GM23248 (cell line): ENCODE data around the gene TGM1. TPM values are rescaled to one million over a fixed set of nuclear protein-coding genes. Genes with fewer than 3 reads are reported as not detected.

ENCODE experiments used
- DNase-seq: peaks from one replicate; pipeline ENCODE4 v3.0.0-alpha.2; 2015
- H2AFZ ChIP-seq: fragments of 200-600 bp; sonication (generic); 2 replicates; pipeline ENCODE4 v1.6.1; 2016; ENCODE audit warnings: antibody characterized with exemption
- H3F3A ChIP-seq: fragments of 200-600 bp; sonication (generic); 2 replicates; pipeline ENCODE4 v1.6.1; 2016; ENCODE audit warnings: mild to moderate bottlenecking, antibody characterized with exemption, mixed run types; ENCODE audit not compliant: insufficient read depth
- H3K27ac ChIP-seq: fragments of 200-600 bp; sonication (generic); 2 replicates; pipeline ENCODE4 v1.5.1; 2016; ENCODE audit warnings: mild to moderate bottlenecking
- H3K27me3 ChIP-seq: fragments of 200-600 bp; sonication (generic); replicated peaks from 2 replicates; pipeline ENCODE4 v1.6.1; 2016; ENCODE audit warnings: mild to moderate bottlenecking; ENCODE audit not compliant: insufficient read depth
- H3K36me3 ChIP-seq: fragments of 200-600 bp; sonication (generic); 2 replicates; pipeline ENCODE4 v1.6.1; 2016; ENCODE audit warnings: low read depth, mild to moderate bottlenecking
- H3K4me1 ChIP-seq: fragments of 200-600 bp; sonication (generic); 2 replicates; pipeline ENCODE4 v1.6.1; 2016; ENCODE audit warnings: mild to moderate bottlenecking; ENCODE audit not compliant: insufficient read depth
- H3K4me2 ChIP-seq: fragments of 200-600 bp; sonication (generic); one replicate; pipeline ENCODE4 v1.6.1; 2016; ENCODE audit warnings: mild to moderate bottlenecking; ENCODE audit not compliant: unreplicated experiment
- H3K4me3 ChIP-seq: fragments of 200-600 bp; sonication (generic); 2 replicates; pipeline ENCODE4 v1.5.1; 2016; ENCODE audit warnings: mild to moderate bottlenecking
- H3K79me2 ChIP-seq: fragments of 200-600 bp; sonication (generic); 2 replicates; pipeline ENCODE4 v1.6.1; 2016; ENCODE audit warnings: mild to moderate bottlenecking; ENCODE audit not compliant: insufficient read depth
- H3K9ac ChIP-seq: fragments of 200-600 bp; sonication (generic); 2 replicates; pipeline ENCODE4 v1.6.1; 2016; ENCODE audit warnings: mild to moderate bottlenecking
- H3K9me2 ChIP-seq: fragments of 200-600 bp; sonication (generic); 2 replicates; pipeline ENCODE4 v1.6.1; 2016; ENCODE audit warnings: mixed run types, mild to moderate bottlenecking, moderate library complexity; ENCODE audit not compliant: insufficient read depth
- H3K9me3 ChIP-seq: fragments of 200-600 bp; sonication (generic); one replicate; pipeline ENCODE4 v1.6.1; 2017; ENCODE audit warnings: low read depth
- H4K20me1 ChIP-seq: fragments of 200-600 bp; sonication (generic); 2 replicates; pipeline ENCODE4 v1.6.0; 2016; ENCODE audit not compliant: insufficient read depth
- EZH2 ChIP-seq: fragments of 200-600 bp; sonication (generic); IDR thresholded peaks from 2 replicates; pipeline ENCODE4 v1.6.1; 2018; ENCODE audit warnings: antibody characterized with exemption, mild to moderate bottlenecking; ENCODE audit not compliant: insufficient read depth, poor library complexity, severe bottlenecking
- EZH2phosphoT487 ChIP-seq: fragments of 200-600 bp; sonication (generic); IDR thresholded peaks from 2 replicates; pipeline ENCODE4 v1.6.1; 2018; ENCODE audit warnings: antibody characterized with exemption, moderate library complexity, mild to moderate bottlenecking, low read depth; ENCODE audit not compliant: insufficient read depth
- WGBS, 2 experiments: methylation state at CpG; one replicate each; pipeline ENCODE4 v1.1.6; 2015 to 2017; ENCODE audit warnings: low lambda C conversion rate in 2 of 2, low coverage in 1 of 2; ENCODE audit errors: missing lambda C conversion rate in 2 of 2; 5-methylcytosine and 5-hydroxymethylcytosine counted together
- in situ Hi-C: fragments of 300-500 bp; cut with MboI; formaldehyde crosslinking; loops from 2 replicates; pipeline ENCODE4 v1.15.0; 2020
- polyA plus RNA-seq: library from polyadenylated mRNA; unstranded; fragments of >200 nt; fragmentation: Nextera tagmentation; extraction: Ambion mirVana; gene quantifications from 2 replicates; pipeline ENCODE4 v1.2.1, GENCODE V29; 2016
- total RNA-seq: library from RNA; depleted of rRNA; stranded (reverse); fragments of >200 nt; shearing (Covaris generic); gene quantifications from 2 replicates; pipeline ENCODE4 v1.2.3, GENCODE V29; 2014

Gene TGM1
- total and polyA plus RNA-seq, 2 experiments from 2014 or later, result 0.34 to 1.3 TPM

GRCh38 chr14:24292118-24292807, 29.3 kb upstream of the TGM1 start:
- H3K27me3 ChIP-seq, result no peaks in the 10 kb centered on the region

GRCh38 chr14:24291446-24292117, 28.6 kb upstream of the TGM1 start:
- in situ Hi-C loops, result loop anchor here (10.0 kb wide), 1 partner anchor 47 kb away; the partner anchor contains the start of gene TINF2
- WGBS, 2 experiments, result 69 to 79% methylated on average over 3 of the region's 3 CpGs

More at GRCh38 chr14:24292118-24292807, 29.3 kb upstream of the TGM1 start:
- no peak for TF ChIP-seq EZH2phosphoT487
- no peak for TF ChIP-seq EZH2
- no peak for DNase-seq
- in situ Hi-C loops, result loop anchor here (10.0 kb wide), 1 partner anchor 47 kb away; the partner anchor contains the start of gene TINF2
- Histone ChIP-seq H3K9ac (no peak overlapping the region), H3F3A (peaks cover 4% of the 10 kb centered on the region; the same call in 1 of the 2 replicates), H3K4me2 (no peak overlapping the region), H4K20me1 (no peaks in the 10 kb centered on the region), H3K36me3 (peaks cover 2% of the 10 kb centered on the region; the same call in 1 of the 2 replicates), H3K9me2 (no peaks in the 10 kb centered on the region), H3K4me1 (peaks cover 5% of the 10 kb centered on the region), H3K4me3 (no peak overlapping the region), H2AFZ (no peak overlapping the region), H3K79me2 (no peaks in the 10 kb centered on the region), H3K9me3 (no peaks in the 10 kb centered on the region), H3K27ac (no peak overlapping the region)
- WGBS, 2 experiments, result 89 to 90% methylated on average over 11 of the region's 11 CpGs

GRCh38 chr14:24290746-24291145, 27.8 kb upstream of the TGM1 start:
- H2AFZ ChIP-seq, result no peak overlapping the region
- in situ Hi-C loops, result loop anchor here (10.0 kb wide), 1 partner anchor 46 kb away; the partner anchor contains the start of gene TINF2
- no peak overlapping the region for H3K4me3 ChIP-seq
- H3K9me3 ChIP-seq, result no peaks in the 10 kb centered on the region
- H3K27ac ChIP-seq, result no peak overlapping the region
- WGBS, 2 experiments, result 85% methylated on average over 9 of the region's 9 CpGs
- no peak for TF ChIP-seq EZH2phosphoT487
- no peak for TF ChIP-seq EZH2
- no peaks in the 10 kb centered on the region for H3F3A ChIP-seq
- H3K9me2 ChIP-seq, result no peaks in the 10 kb centered on the region
- no peak overlapping the region for H3K4me2 ChIP-seq
- H3K9ac ChIP-seq, result no peak overlapping the region
- DNase-seq, result no peak
- H3K4me1 ChIP-seq, result no peaks in the 10 kb centered on the region
- no peaks in the 10 kb centered on the region for H4K20me1 ChIP-seq
- no peaks in the 10 kb centered on the region for H3K79me2 ChIP-seq
- peaks cover 2% of the 10 kb centered on the region; the same call in 1 of the 2 replicates for H3K36me3 ChIP-seq
- H3K27me3 ChIP-seq, result no peaks in the 10 kb centered on the region

More at GRCh38 chr14:24291446-24292117, 28.6 kb upstream of the TGM1 start:
- H3K9me2 ChIP-seq, result no peaks in the 10 kb centered on the region
- H3K9me3 ChIP-seq, result no peaks in the 10 kb centered on the region
- no peak overlapping the region for H3K4me2 ChIP-seq
- H3K27me3 ChIP-seq, result no peaks in the 10 kb centered on the region
- no peak overlapping the region for H2AFZ ChIP-seq
- H3K79me2 ChIP-seq, result no peaks in the 10 kb centered on the region
- TF ChIP-seq EZH2 (no peak), EZH2phosphoT487 (no peak)
- H3K36me3 ChIP-seq, result peaks cover 2% of the 10 kb centered on the region; the same call in 1 of the 2 replicates
- H4K20me1 ChIP-seq, result no peaks in the 10 kb centered on the region
- no peak for DNase-seq
- H3K9ac ChIP-seq, result no peak overlapping the region
- H3F3A ChIP-seq, result no peaks in the 10 kb centered on the region
- no peak overlapping the region for H3K27ac ChIP-seq
- peaks cover 3% of the 10 kb centered on the region for H3K4me1 ChIP-seq
- H3K4me3 ChIP-seq, result no peak overlapping the region

GRCh38 chr14:24289649-24290280, 26.8 kb upstream of the TGM1 start:
- Histone ChIP-seq H3K36me3 (no peaks in the 10 kb centered on the region; the same call in 1 of the 2 replicates), H3K9me2 (no peaks in the 10 kb centered on the region), H3K79me2 (no peaks in the 10 kb centered on the region), H3K9ac (no peak overlapping the region), H3K27me3 (no peaks in the 10 kb centered on the region), H4K20me1 (no peaks in the 10 kb centered on the region), H3F3A (no peaks in the 10 kb centered on the region), H3K4me3 (no peak overlapping the region), H3K4me1 (no peaks in the 10 kb centered on the region), H3K27ac (no peak overlapping the region), H3K9me3 (no peaks in the 10 kb centered on the region), H3K4me2 (no peak overlapping the region), H2AFZ (no peak overlapping the region)
- no peak for TF ChIP-seq EZH2
- no peak for TF ChIP-seq EZH2phosphoT487
- in situ Hi-C loops, result loop anchor here (10.0 kb wide), 1 partner anchor 45 kb away; the partner anchor contains the start of gene TINF2
- WGBS, 2 experiments, result 76 to 80% methylated on average over 6 of the region's 6 CpGs
- DNase-seq, result no peak
